H1 (cell line): ENCODE data around the gene SH3GL1. TPM values are rescaled to one million over a fixed set of nuclear protein-coding genes. Genes with fewer than 3 reads are reported as not detected.

Source experiments
- CTCF ChIA-PET: fragments of 300-600 bp; sonication (Branson Sonifier 250); formaldehyde crosslinking; loops from one replicate; lab custom pipeline; 2021; ENCODE audit not compliant: partially characterized antibody; lab: Charles Lee
- POLR2A ChIA-PET: fragments of 300-600 bp; sonication (Branson Sonifier 250); formaldehyde crosslinking; loops from one replicate; lab custom pipeline; 2021; ENCODE audit warnings: inconsistent platforms; ENCODE audit not compliant: partially characterized antibody; lab: Charles Lee
- DNase-seq, 2 experiments: peaks; one replicate each; pipeline versions ENCODE4 v3.0.0 to v3.0.0-alpha.2; 2010 to 2022; ENCODE audit warnings: low spot score in 2 of 2, low read depth in 1 of 2, mixed read lengths in 1 of 2
- FAIRE-seq: peaks from 2 replicates; lab custom pipeline; 2011; peaks lifted over from hg19 to GRCh38; lab: Jason Lieb, UNC
- H2AFZ ChIP-seq: 2 replicates; pipeline ENCODE4 v1.8.1; 2012; ENCODE audit warnings: low read length, inconsistent platforms
- H2AK5ac ChIP-seq: 2 replicates; pipeline ENCODE4 v1.6.1; 2013; ENCODE audit warnings: low read depth, low read length
- H2BK120ac ChIP-seq: replicated peaks from 2 replicates; pipeline ENCODE3; 2013; ENCODE audit warnings: low read depth, low read length, inconsistent platforms
- H2BK12ac ChIP-seq: 2 replicates; pipeline ENCODE4 v1.6.1; 2013; ENCODE audit warnings: low read depth, low read length
- H2BK15ac ChIP-seq: 2 replicates; pipeline ENCODE4 v1.6.1; 2013; ENCODE audit warnings: low read length
- H2BK20ac ChIP-seq: 2 replicates; pipeline ENCODE4 v1.6.1; 2013; ENCODE audit warnings: low read length
- H2BK5ac ChIP-seq: 2 replicates; pipeline ENCODE4 v1.6.1; 2013; ENCODE audit warnings: low read depth, low read length
- H3K14ac ChIP-seq: 2 replicates; pipeline ENCODE4 v1.6.1; 2013; ENCODE audit warnings: inconsistent platforms; ENCODE audit not compliant: insufficient read length
- H3K18ac ChIP-seq: 2 replicates; pipeline ENCODE4 v1.6.1; 2013; ENCODE audit warnings: low read length; ENCODE audit errors: extremely low read depth
- H3K23ac ChIP-seq: 2 replicates; pipeline ENCODE4 v1.6.1; 2013; ENCODE audit warnings: inconsistent platforms; ENCODE audit not compliant: insufficient read length
- H3K23me2 ChIP-seq: 2 replicates; pipeline ENCODE4 v1.6.1; 2013; ENCODE audit warnings: low read depth, low read length
- H3K27ac ChIP-seq: 2 replicates; pipeline ENCODE4 v1.6.1; 2011; ENCODE audit warnings: low read depth, low read length, inconsistent platforms
- H3K27me3 ChIP-seq, 4 experiments: replicated peaks in 1 of 4; 1 replicate in 1 of 4; 2 replicates in 3 of 4; pipeline versions ENCODE4 v1.6.1 to v1.8.1; 2011 to 2013; ENCODE audit warnings: low read length in 3 of 4, mild to moderate bottlenecking in 3 of 4, inconsistent platforms in 2 of 4, mixed read lengths in 2 of 4, moderate library complexity in 1 of 4; ENCODE audit not compliant: control insufficient read depth in 3 of 4, insufficient read depth in 3 of 4; ENCODE audit errors: extremely low read depth in 1 of 4
- H3K36me3 ChIP-seq, 4 experiments: 2 replicates each; pipeline versions ENCODE4 v1.6.1 to v1.8.1; 2011 to 2013; ENCODE audit warnings: mild to moderate bottlenecking in 4 of 4, low read length in 3 of 4, moderate library complexity in 2 of 4, control low read depth in 1 of 4, inconsistent platforms in 1 of 4; ENCODE audit not compliant: insufficient read depth in 4 of 4, control insufficient read depth in 2 of 4
- H3K4ac ChIP-seq: replicated peaks from 2 replicates; pipeline ENCODE3; 2013; ENCODE audit warnings: low read length, low read depth, mixed read lengths, inconsistent platforms; ENCODE audit not compliant: insufficient read length
- H3K4me1 ChIP-seq, 4 experiments: replicated peaks in 1 of 4; 1 replicate in 1 of 4; 2 replicates in 3 of 4; pipeline versions ENCODE4 v1.6.1 to v1.8.1; 2011 to 2013; ENCODE audit warnings: low read length in 3 of 4, inconsistent platforms in 2 of 4, mixed read lengths in 1 of 4; ENCODE audit not compliant: insufficient read depth in 4 of 4, control insufficient read depth in 3 of 4
- H3K4me2 ChIP-seq, 2 experiments: 2 replicates each; pipeline versions ENCODE4 v1.6.1 to v1.8.1; 2011 to 2013; ENCODE audit warnings: low read depth in 2 of 2, low read length in 2 of 2, control low read depth in 1 of 2, inconsistent platforms in 1 of 2, mild to moderate bottlenecking in 1 of 2; ENCODE audit not compliant: insufficient read depth in 1 of 2
- H3K4me3 ChIP-seq, 4 experiments: fragments of 200-600, 300-600 bp in 1 of 4; sonication (generic), shearing (Covaris generic), sonication (Bioruptor Twin) in 1 of 4; 2 replicates each; pipeline versions ENCODE4 v1.5.1 to v1.8.1; 2011 to 2016; ENCODE audit warnings: low read length in 4 of 4, low read depth in 3 of 4, control low read depth in 2 of 4, inconsistent platforms in 2 of 4, mild to moderate bottlenecking in 2 of 4, mixed read lengths in 1 of 4, moderate library complexity in 1 of 4; ENCODE audit not compliant: insufficient read depth in 2 of 4; ENCODE audit errors: extremely low read depth in 1 of 4
- H3K56ac ChIP-seq: replicated peaks from 2 replicates; pipeline ENCODE3; 2013; ENCODE audit warnings: low read depth, mild to moderate bottlenecking, mixed read lengths, low read length, inconsistent platforms; ENCODE audit not compliant: insufficient read length
- H3K79me1 ChIP-seq: 2 replicates; pipeline ENCODE4 v1.6.1; 2013; ENCODE audit warnings: low read depth, low read length, control low read depth
- H3K79me2 ChIP-seq, 2 experiments: 2 replicates each; pipeline versions ENCODE4 v1.6.1 to v1.8.1; 2012 to 2013; ENCODE audit warnings: low read length in 2 of 2, mild to moderate bottlenecking in 2 of 2, inconsistent platforms in 1 of 2; ENCODE audit not compliant: insufficient read depth in 2 of 2, control insufficient read depth in 1 of 2
- H3K9ac ChIP-seq, 4 experiments: replicated peaks in 1 of 4; 1 replicate in 1 of 4; 2 replicates in 3 of 4; pipeline versions ENCODE4 v1.6.1 to v1.8.1; 2011 to 2013; ENCODE audit warnings: low read depth in 3 of 4, low read length in 3 of 4, control low read depth in 2 of 4, mild to moderate bottlenecking in 2 of 4, moderate library complexity in 2 of 4, inconsistent platforms in 1 of 4; ENCODE audit errors: extremely low read depth in 1 of 4
- H3K9me3 ChIP-seq, 2 experiments: 2 replicates each; pipeline versions ENCODE4 v1.6.1 to v1.8.1; 2012 to 2013; ENCODE audit warnings: mild to moderate bottlenecking in 2 of 2, moderate library complexity in 2 of 2, control low read depth in 1 of 2, inconsistent platforms in 1 of 2, low read depth in 1 of 2, low read length in 1 of 2, mixed read lengths in 1 of 2; ENCODE audit not compliant: insufficient read depth in 2 of 2
- H4K20me1 ChIP-seq, 2 experiments: replicated peaks in 1 of 2; 2 replicates each; pipeline versions ENCODE3 to v1.8.1; 2011 to 2013; ENCODE audit warnings: inconsistent platforms in 2 of 2, low read length in 2 of 2, mild to moderate bottlenecking in 1 of 2; ENCODE audit not compliant: insufficient read depth in 2 of 2, control insufficient read depth in 1 of 2
- H4K5ac ChIP-seq: 2 replicates; pipeline ENCODE4 v1.6.1; 2013; ENCODE audit warnings: low read length, low read depth, mixed read lengths, inconsistent platforms; ENCODE audit not compliant: insufficient read length
- H4K8ac ChIP-seq: 2 replicates; pipeline ENCODE4 v1.8.0; 2013; ENCODE audit warnings: mild to moderate bottlenecking, moderate library complexity, low read length, inconsistent platforms; ENCODE audit not compliant: insufficient read depth; ENCODE audit errors: extremely low read depth
- H4K91ac ChIP-seq: replicated peaks from 2 replicates; pipeline ENCODE3; 2013; ENCODE audit warnings: low read length, mixed read lengths, inconsistent platforms; ENCODE audit not compliant: insufficient read length
- KDM4A ChIP-seq: IDR thresholded peaks from one replicate; pipeline ENCODE4 v1.7.1; 2012; ENCODE audit warnings: low read depth, mild to moderate bottlenecking, moderate library complexity, low read length, inconsistent platforms; ENCODE audit not compliant: severe bottlenecking
- POLR2AphosphoS5 ChIP-seq: IDR thresholded peaks from 2 replicates; pipeline ENCODE4 v1.6.1; 2011; ENCODE audit warnings: low read depth, low read length
- WGBS, 2 experiments: shearing (Covaris generic) in 1 of 2; methylation state at CpG; one replicate each; pipeline versions ENCODE4 v1.1.6 to v1.1.7; 2013 to 2015; ENCODE audit warnings: low lambda C conversion rate in 2 of 2, mixed read lengths in 2 of 2, inconsistent platforms in 1 of 2, low coverage in 1 of 2, missing lambda C conversion rate in 1 of 2; ENCODE audit not compliant: insufficient replicate concordance in 2 of 2, insufficient coverage in 1 of 2, insufficient read length in 1 of 2; ENCODE audit errors: extremely low coverage in 1 of 2, missing lambda C conversion rate in 1 of 2; 5-methylcytosine and 5-hydroxymethylcytosine counted together
- polyA plus RNA-seq, 7 experiments: library from polyadenylated mRNA; depleted of rRNA in 3 of 7; stranded (reverse) in 5 of 7; unstranded in 2 of 7; fragments of >200 nt in 5 of 7; fragments of 200-250 nt in 2 of 7; gene quantifications; 1 replicate in 5 of 7; 2 replicates in 1 of 7; 4 replicates in 1 of 7; pipeline versions ENCODE4 v1.2.1 to v1.2.3, GENCODE V29; 2011 to 2013; ENCODE audit warnings: missing spikeins in 2 of 7, mixed read lengths in 2 of 7
- total RNA-seq: library from RNA; stranded (reverse); fragmentation: NEBNext Ultra II Directional; extraction: Animal tissue kit (Norgen Biotek cat#: 25700); gene quantifications from 2 replicates; pipeline ENCODE4 v1.2.1, GENCODE V29; 2021

The SH3GL1 gene
- total and polyA plus RNA-seq, 2 of the 8 experiments (the other 6 are each of a cell fraction or from before 2014, with no cell fraction given) = 81.5 to 102 TPM

DNA sequence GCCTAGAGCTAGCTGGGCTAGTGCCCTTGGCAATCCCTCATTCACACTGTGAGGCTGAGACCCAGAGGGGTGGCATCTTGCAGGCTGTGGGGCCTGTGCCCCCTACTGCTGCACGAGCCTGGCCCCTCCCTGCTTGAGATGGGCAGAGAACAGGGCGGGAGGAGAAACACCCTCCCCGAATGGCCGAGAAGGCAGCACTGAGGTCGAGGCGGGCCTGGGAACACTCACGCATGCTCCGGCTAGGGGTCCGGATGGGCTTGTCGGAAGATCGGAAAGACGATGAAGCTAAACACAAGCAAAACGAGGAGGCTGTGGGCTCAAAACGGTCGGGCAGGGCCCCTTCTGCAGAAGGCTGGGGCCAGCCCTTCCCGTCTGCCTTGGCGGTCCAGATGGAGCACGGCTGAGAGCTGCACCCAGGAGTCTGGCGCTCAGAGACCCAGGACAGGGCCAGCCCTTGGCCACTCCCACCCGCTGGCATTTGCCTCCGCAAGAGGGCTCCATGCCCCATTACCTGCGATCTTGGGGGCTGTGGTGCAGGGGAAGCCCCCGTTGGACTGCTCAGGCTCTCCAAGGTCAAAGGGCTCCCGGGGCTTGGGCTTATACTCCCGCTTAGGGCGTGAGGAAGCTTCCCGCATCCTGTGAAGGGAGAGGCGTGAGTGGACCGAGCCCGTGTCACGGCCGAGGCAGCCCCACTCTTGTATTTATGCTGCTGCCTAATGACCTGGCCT is 38.1 kb downstream of the SH3GL1 start:
- H4K5ac ChIP-seq = no peak overlapping the region
- peaks cover 8 to 16% (median 13%) of the 10 kb centered on the region in 4 experiments; a peak in 5 of 8 replicates for H3K36me3 ChIP-seq
- peak overlapping the region; percentile 39 for H4K91ac ChIP-seq
- H2BK120ac ChIP-seq = no peak overlapping the region
- no peak overlapping the region for H3K4ac ChIP-seq
- ChIA-PET POLR2A (interaction anchor here (0.7 to 13.0 kb wide), 18 partner anchors 8 to 377 kb away, joined by 3 to 72 read pairs (median 4); partner anchors contain the start of genes CHAF1A, EEF2, MPND and SH3GL1), CTCF (interaction anchor here (1.0 to 4.4 kb wide), 14 partner anchors 10 to 95 kb away, joined by 3 to 42 read pairs (median 6); partner anchors contain the start of genes CHAF1A and SH3GL1)
- no peak overlapping the region for H2AFZ ChIP-seq
- WGBS, 2 experiments = 90% methylated on average over 20 of the region's 32 CpGs; no CpG with 5 or more reads in 1 of the 2 experiments
- H3K4me1 ChIP-seq = peaks cover 0 to 12% (median 2%) of the 10 kb centered on the region in 4 experiments; a peak in 2 of 7 replicates
- H3K9me3 ChIP-seq = no peaks in the 10 kb centered on the region
- H3K4me3 ChIP-seq = no peak overlapping the region
- H3K14ac ChIP-seq = no peak overlapping the region
- TF ChIP-seq KDM4A (no peak), POLR2AphosphoS5 (peak; percentile 32; the same call in 1 of the 2 replicates)
- H3K18ac ChIP-seq = no peak overlapping the region; the same call in 1 of the 2 replicates
- H2AK5ac ChIP-seq = no peak overlapping the region
- no peak overlapping the region for H3K56ac ChIP-seq
- H3K79me2 ChIP-seq = no peaks in the 10 kb centered on the region
- no peak overlapping the region for H3K9ac ChIP-seq
- H2BK20ac ChIP-seq = no peak overlapping the region
- no peak overlapping the region for H3K4me2 ChIP-seq
- peak overlapping the region; percentile 63; the same call in 1 of the 2 replicates for H2BK12ac ChIP-seq
- H3K79me1 ChIP-seq = 0 out of 2 replicates have a peak, but pooled peaks cover 2% of the 10 kb centered on the region
- peak overlapping the region; percentile 16; the same call in 1 of the 2 replicates for H2BK5ac ChIP-seq
- peak overlapping the region; percentile 36; the same call in 1 of the 2 replicates for H4K8ac ChIP-seq
- H3K27ac ChIP-seq = no peak overlapping the region
- no peak overlapping the region for H2BK15ac ChIP-seq
- no peak overlapping the region for H3K23ac ChIP-seq
- peaks cover 12 to 31% of the 10 kb centered on the region in 2 experiments for H4K20me1 ChIP-seq
- H3K23me2 ChIP-seq = no peaks in the 10 kb centered on the region
- H3K27me3 ChIP-seq = no peaks in the 10 kb centered on the region
- FAIRE-seq = no peak
- peak in 1 of 2 experiments; percentile 58 for DNase-seq
